Measurements from ENCODE around the gene SNX11.

SNX11 gene

GRCh38 chr17:48162306-48162934, 54.9 kb downstream of the SNX11 start:
- DNase-seq (ENCODE audit: low read depth): no peak

GRCh38 chr17:48162946-48163506, 55.5 kb downstream of the SNX11 start:
- no peak for DNase-seq (ENCODE audit: low read depth)

- no peak for DNase-seq (ENCODE audit: low read depth)
Observed at GRCh38 chr17:48163809-48164208, 56.2 kb downstream of the SNX11 start.

- DNase-seq (ENCODE audit: low read depth): no peak
Observed at GRCh38 chr17:48169926-48170325, 62.4 kb downstream of the SNX11 start.

Measured in stromal cell of bone marrow (primary cell).